IMR-90 (cell line): ENCODE data around the gene TPM3. TPM values are rescaled to one million over a fixed set of nuclear protein-coding genes. Genes with fewer than 3 reads are reported as not detected.

Source experiments
- ATAC-seq: fragments of 200-7000 bp; cut with Tn5 transposase; 2 replicates; pipeline ENCODE4 v1.9.1; 2020; ENCODE audit warnings: low read depth, mild to moderate bottlenecking, moderate library complexity
- BruUV-seq: library from RNA; stranded (reverse); fragments of 400-500 nt; replicated peaks from 2 replicates; lab custom pipeline; 2021; lab: Mats Ljungman, UMichigan
- CTCF ChIA-PET: fragments of 300-600 bp; formaldehyde crosslinking; extraction: SDS; loops from one replicate; lab custom pipeline; 2021; ENCODE audit warnings: antibody characterized with exemption; lab: Yijun Ruan, JAX
- POLR2A ChIA-PET: fragments of 300-600 bp; sonication (Branson Sonifier 250); formaldehyde crosslinking; loops from one replicate; lab custom pipeline; 2022; ENCODE audit warnings: antibody characterized with exemption; ENCODE audit not compliant: unreplicated experiment; lab: Charles Lee
- DNase-seq: peaks from one replicate; pipeline ENCODE4 v3.0.0; 2013
- H2AFZ ChIP-seq: replicated peaks from 2 replicates; pipeline ENCODE3; 2013; ENCODE audit warnings: low read length, mild to moderate bottlenecking; ENCODE audit not compliant: poor library complexity
- H2AK5ac ChIP-seq: 2 replicates; pipeline ENCODE4 v1.6.1; 2013; ENCODE audit warnings: low read depth, low read length, inconsistent platforms
- H2AK9ac ChIP-seq: replicated peaks from 2 replicates; pipeline ENCODE3; 2013; ENCODE audit warnings: mild to moderate bottlenecking, low read depth, low read length, moderate library complexity; ENCODE audit not compliant: poor library complexity
- H2BK120ac ChIP-seq: 2 replicates; pipeline ENCODE4 v1.6.1; 2013; ENCODE audit warnings: low read depth, low read length, inconsistent platforms
- H2BK15ac ChIP-seq: 3 replicates; pipeline ENCODE4 v1.6.1; 2013; ENCODE audit warnings: low read depth, low read length, inconsistent platforms
- H2BK20ac ChIP-seq: 2 replicates; pipeline ENCODE4 v1.6.1; 2013; ENCODE audit warnings: low read depth, mild to moderate bottlenecking, inconsistent platforms, low read length, moderate library complexity
- H2BK5ac ChIP-seq: 2 replicates; pipeline ENCODE4 v1.6.1; 2013; ENCODE audit warnings: mild to moderate bottlenecking, low read depth, low read length, inconsistent platforms; ENCODE audit not compliant: poor library complexity, severe bottlenecking
- H3K14ac ChIP-seq: replicated peaks from 2 replicates; pipeline ENCODE4 v1.6.1; 2013; ENCODE audit warnings: low read depth, low read length, inconsistent platforms
- H3K18ac ChIP-seq: 2 replicates; pipeline ENCODE4 v1.6.1; 2013; ENCODE audit warnings: low read depth, low read length, control low read depth
- H3K23ac ChIP-seq: 2 replicates; pipeline ENCODE4 v1.6.1; 2013; ENCODE audit warnings: low read depth, low read length, inconsistent platforms
- H3K27ac ChIP-seq: 2 replicates; pipeline ENCODE4 v1.5.1; 2013; ENCODE audit warnings: mild to moderate bottlenecking, control low read depth, low read length; ENCODE audit not compliant: insufficient read depth
- H3K27me3 ChIP-seq: 2 replicates; pipeline ENCODE4 v1.6.1; 2013; ENCODE audit warnings: low read length; ENCODE audit not compliant: control insufficient read depth, insufficient read depth
- H3K36me3 ChIP-seq: 2 replicates; pipeline ENCODE4 v1.6.1; 2013; ENCODE audit warnings: low read length, mixed read lengths; ENCODE audit not compliant: control insufficient read depth, insufficient read depth
- H3K4ac ChIP-seq: 2 replicates; pipeline ENCODE4 v1.6.1; 2013; ENCODE audit warnings: low read depth, low read length, inconsistent platforms
- H3K4me1 ChIP-seq: 2 replicates; pipeline ENCODE4 v1.6.1; 2013; ENCODE audit warnings: low read length, mixed read lengths; ENCODE audit not compliant: control insufficient read depth, insufficient read depth
- H3K4me2 ChIP-seq: 2 replicates; pipeline ENCODE4 v1.6.1; 2013; ENCODE audit warnings: low read depth, mild to moderate bottlenecking, control low read depth, low read length, moderate library complexity
- H3K4me3 ChIP-seq: 2 replicates; pipeline ENCODE4 v1.5.1; 2013; ENCODE audit warnings: low read depth, mild to moderate bottlenecking, control low read depth, low read length, moderate library complexity; ENCODE audit not compliant: insufficient read depth
- H3K56ac ChIP-seq: 2 replicates; pipeline ENCODE4 v1.6.1; 2013; ENCODE audit warnings: low read length, inconsistent platforms; ENCODE audit not compliant: insufficient read depth; ENCODE audit errors: extremely low read depth
- H3K79me1 ChIP-seq, 2 experiments: 2 replicates each; pipeline ENCODE4 v1.6.1; 2013; ENCODE audit warnings: low read length in 2 of 2, inconsistent platforms in 1 of 2, low read depth in 1 of 2
- H3K9ac ChIP-seq: 2 replicates; pipeline ENCODE4 v1.6.1; 2013; ENCODE audit warnings: low read depth, low read length, control low read depth
- H3K9me1 ChIP-seq: 2 replicates; pipeline ENCODE4 v1.6.1; 2013; ENCODE audit warnings: low read length, inconsistent platforms; ENCODE audit not compliant: insufficient read depth
- H3K9me3 ChIP-seq: 2 replicates; pipeline ENCODE4 v1.6.1; 2013; ENCODE audit warnings: low read length; ENCODE audit not compliant: control insufficient read depth, insufficient read depth
- H4K20me1 ChIP-seq: 2 replicates; pipeline ENCODE4 v1.6.1; 2013; ENCODE audit warnings: low read length, inconsistent platforms; ENCODE audit not compliant: insufficient read depth
- H4K5ac ChIP-seq: 2 replicates; pipeline ENCODE4 v1.6.1; 2013; ENCODE audit warnings: mild to moderate bottlenecking, low read depth, low read length, control low read depth
- H4K8ac ChIP-seq, 2 experiments: 2 replicates each; pipeline ENCODE4 v1.6.1; 2013; ENCODE audit warnings: low read depth in 2 of 2, low read length in 2 of 2, control low read depth in 1 of 2, inconsistent platforms in 1 of 2
- H4K91ac ChIP-seq: 2 replicates; pipeline ENCODE4 v1.6.1; 2013; ENCODE audit warnings: low read depth, low read length, inconsistent platforms; ENCODE audit not compliant: insufficient read depth
- CEBPB ChIP-seq: IDR thresholded peaks from 2 replicates; pipeline ENCODE4 v1.6.1; 2012; ENCODE audit warnings: low read depth, low read length, improper control_type of control experiment
- CHD1 ChIP-seq: IDR thresholded peaks from 2 replicates; pipeline ENCODE4 v1.6.1; 2012; ENCODE audit warnings: low read depth, low read length, improper control_type of control experiment
- MAFK ChIP-seq: IDR thresholded peaks from 2 replicates; pipeline ENCODE4 v1.6.1; 2012; ENCODE audit warnings: low read depth, low read length, improper control_type of control experiment
- RCOR1 ChIP-seq: IDR thresholded peaks from 2 replicates; pipeline ENCODE4 v1.6.1; 2012; ENCODE audit warnings: mild to moderate bottlenecking, low read length, improper control_type of control experiment; ENCODE audit not compliant: insufficient replicate concordance
- dilution Hi-C: fragments of 300-500 bp; cut with HindIII; formaldehyde crosslinking; loops from one replicate; pipeline ENCODE4 v1.14.3; 2018; ENCODE audit warnings: low sequenced_read_pairs; ENCODE audit not compliant: unreplicated experiment
- in situ Hi-C: fragments of 300-500 bp; cut with MboI; formaldehyde crosslinking; loops from 3 replicates; pipeline ENCODE4 v1.14.3; 2019; ENCODE audit warnings: low sequenced_read_pairs, inconsistent platforms, mixed read lengths
- intact Hi-C: fragments of 100-400 bp; cut with micrococcal nuclease; formaldehyde crosslinking; loops from 2 replicates; pipeline ENCODE4 v1.10.0; 2022
- polyA plus RNA-seq, 3 experiments: library from polyadenylated mRNA; depleted of rRNA; stranded (reverse); fragments of >200 nt; gene quantifications; 2 replicates each; pipeline ENCODE4 v1.2.3, GENCODE V29; 2012; ENCODE audit warnings: low replicate concordance in 1 of 3
- total RNA-seq: library from RNA; depleted of rRNA; stranded (reverse); fragments of >200 nt; gene quantifications from 2 replicates; pipeline ENCODE4 v1.2.3, GENCODE V29; 2012
- TF ChIP-seq, protein P1 (sequence below): conservative IDR thresholded peaks from 2 replicates; pipeline ENCODE4 v1.5.1; 2012; ENCODE audit warnings: mild to moderate bottlenecking, low read depth, low read length, improper control_type of control experiment

The TPM3 gene
- total and polyA plus RNA-seq, 2 of the 4 experiments (the other 2 are of a cell fraction) = 438 to 530 TPM

DNA sequence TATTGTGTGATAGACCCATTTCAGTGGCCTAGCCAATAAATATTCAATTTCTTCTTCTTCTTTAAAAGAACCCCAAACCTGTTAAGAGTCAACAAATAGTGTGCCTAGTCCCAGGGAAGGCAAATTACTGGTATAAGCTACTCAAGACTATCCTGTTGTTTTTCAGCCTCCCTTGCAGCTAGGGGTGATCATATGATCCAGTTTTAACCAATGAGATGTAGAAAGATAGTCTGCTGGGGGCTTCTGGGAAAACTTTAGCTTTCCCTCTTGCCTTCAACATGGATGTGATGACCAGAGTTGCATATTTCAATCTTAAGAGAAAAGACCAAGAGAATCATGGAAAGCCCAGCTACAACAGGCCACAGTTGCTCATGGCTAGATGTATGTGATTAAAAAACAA is 32.3 kb downstream of the TPM3 start:
- no peak overlapping the region for H3K56ac ChIP-seq
- BruUV-seq = no TSS peak
- H3K36me3 ChIP-seq = peaks cover 52% of the 10 kb centered on the region
- POLR2A ChIA-PET = interaction anchor here (0.6 to 0.7 kb wide), 2 partner anchors 39 to 270 kb away, joined by 3 to 12 read pairs; no protein-coding TSS in a partner anchor
- H2BK5ac ChIP-seq = no peak overlapping the region
- no peaks in the 10 kb centered on the region for H3K9me3 ChIP-seq
- no peak overlapping the region for H3K9ac ChIP-seq
- no peak overlapping the region for H3K14ac ChIP-seq
- DNase-seq = no peak
- peaks cover 6% of the 10 kb centered on the region for H3K9me1 ChIP-seq
- H3K4ac ChIP-seq = no peak overlapping the region
- H3K27me3 ChIP-seq = no peaks in the 10 kb centered on the region
- H4K91ac ChIP-seq = no peak overlapping the region
- H4K8ac ChIP-seq = no peak overlapping the region
- H2BK20ac ChIP-seq = no peak overlapping the region
- CTCF ChIA-PET = no interaction called here
- H3K4me3 ChIP-seq = no peak overlapping the region
- H3K79me1 ChIP-seq = peaks cover 28 to 55% of the 10 kb centered on the region in 2 experiments
- TF ChIP-seq CHD1 (no peak), CEBPB (no peak), MAFK (no peak), RCOR1 (no peak)
- TF ChIP-seq, protein P1, sequence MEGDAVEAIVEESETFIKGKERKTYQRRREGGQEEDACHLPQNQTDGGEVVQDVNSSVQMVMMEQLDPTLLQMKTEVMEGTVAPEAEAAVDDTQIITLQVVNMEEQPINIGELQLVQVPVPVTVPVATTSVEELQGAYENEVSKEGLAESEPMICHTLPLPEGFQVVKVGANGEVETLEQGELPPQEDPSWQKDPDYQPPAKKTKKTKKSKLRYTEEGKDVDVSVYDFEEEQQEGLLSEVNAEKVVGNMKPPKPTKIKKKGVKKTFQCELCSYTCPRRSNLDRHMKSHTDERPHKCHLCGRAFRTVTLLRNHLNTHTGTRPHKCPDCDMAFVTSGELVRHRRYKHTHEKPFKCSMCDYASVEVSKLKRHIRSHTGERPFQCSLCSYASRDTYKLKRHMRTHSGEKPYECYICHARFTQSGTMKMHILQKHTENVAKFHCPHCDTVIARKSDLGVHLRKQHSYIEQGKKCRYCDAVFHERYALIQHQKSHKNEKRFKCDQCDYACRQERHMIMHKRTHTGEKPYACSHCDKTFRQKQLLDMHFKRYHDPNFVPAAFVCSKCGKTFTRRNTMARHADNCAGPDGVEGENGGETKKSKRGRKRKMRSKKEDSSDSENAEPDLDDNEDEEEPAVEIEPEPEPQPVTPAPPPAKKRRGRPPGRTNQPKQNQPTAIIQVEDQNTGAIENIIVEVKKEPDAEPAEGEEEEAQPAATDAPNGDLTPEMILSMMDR = no peak
- H3K4me2 ChIP-seq = no peak overlapping the region
- no peak overlapping the region for H2BK15ac ChIP-seq
- dilution Hi-C loops (no loop called here), in situ Hi-C loops (no loop called here), intact Hi-C loops (no loop called here)
- no peak overlapping the region for H3K27ac ChIP-seq
- H2AFZ ChIP-seq = no peak overlapping the region
- no peak overlapping the region for H3K18ac ChIP-seq
- H3K23ac ChIP-seq = no peak overlapping the region
- H4K20me1 ChIP-seq = peaks cover 29% of the 10 kb centered on the region
- no peak for ATAC-seq
- peaks cover 6% of the 10 kb centered on the region for H3K4me1 ChIP-seq
- no peak overlapping the region for H2AK5ac ChIP-seq
- H2BK120ac ChIP-seq = no peak overlapping the region
- no peak overlapping the region for H4K5ac ChIP-seq
- H2AK9ac ChIP-seq = no peak overlapping the region
